ENCODE results near the gene PYCR2.

The PYCR2 gene

GRCh38 chr1:225917536-225917935 lies 6.5 kb downstream of the PYCR2 start:
- no peak for DNase-seq

GRCh38 chr1:225917101-225917500 lies 6.9 kb downstream of the PYCR2 start:
- DNase-seq = no peak

GRCh38 chr1:225915538-225915991 lies 8.5 kb downstream of the PYCR2 start:
- DNase-seq = no peak

GRCh38 chr1:225914947-225915346 lies 9.1 kb downstream of the PYCR2 start:
- no peak for DNase-seq

- no peak for DNase-seq
These were observed 9.7 kb downstream of the PYCR2 start for GRCh38 chr1:225914391-225914790.

- peak; percentile 63 for DNase-seq
These were observed 12.6 kb downstream of the PYCR2 start for GRCh38 chr1:225911191-225912130.

GRCh38 chr1:225909477-225909876 lies 14.6 kb downstream of the PYCR2 start:
- no peak for DNase-seq

GRCh38 chr1:225908773-225909172 lies 15.3 kb downstream of the PYCR2 start:
- DNase-seq = no peak

- DNase-seq = no peak
These were observed 15.9 kb downstream of the PYCR2 start for GRCh38 chr1:225908013-225908640.

- no peak for DNase-seq
These were observed 16.7 kb downstream of the PYCR2 start for GRCh38 chr1:225907341-225907740.

- no peak for DNase-seq
These were observed 17.6 kb downstream of the PYCR2 start for GRCh38 chr1:225906467-225906866.

- no peak for DNase-seq
These were observed 20.4 kb downstream of the PYCR2 start for GRCh38 chr1:225903623-225904022.

- no peak for DNase-seq
These were observed 24.8 kb downstream of the PYCR2 start for GRCh38 chr1:225899044-225899925.

GRCh38 chr1:225897595-225898514 lies 26.2 kb downstream of the PYCR2 start:
- DNase-seq = peak; percentile 38

- DNase-seq = peak; percentile 72
These were observed 27.0 kb downstream of the PYCR2 start for GRCh38 chr1:225896937-225897549.

GRCh38 chr1:225896494-225896893 lies 27.6 kb downstream of the PYCR2 start:
- DNase-seq = no peak

GRCh38 chr1:225892307-225892706 lies 31.7 kb downstream of the PYCR2 start:
- no peak for DNase-seq

- no peak for DNase-seq
These were observed 32.6 kb downstream of the PYCR2 start for GRCh38 chr1:225891229-225891972.

GRCh38 chr1:225890346-225891228 lies 33.5 kb downstream of the PYCR2 start:
- DNase-seq = no peak

GRCh38 chr1:225889743-225890142 lies 34.3 kb downstream of the PYCR2 start:
- no peak for DNase-seq

Data from effector CD4-positive, alpha-beta T cell (primary cell).